NT2/D1 (cell line): ENCODE measurements around the gene RING1.

Experiments used
- DNase-seq: peaks from one replicate; pipeline ENCODE4 v3.0.0-alpha.2; 2011; ENCODE audit warnings: low read depth, low spot score
- H3K27me3 ChIP-seq: 2 replicates; pipeline ENCODE4 v1.6.0; 2011; ENCODE audit warnings: mild to moderate bottlenecking; ENCODE audit not compliant: insufficient read length, insufficient read depth
- H3K36me3 ChIP-seq: 2 replicates; pipeline ENCODE4 v1.6.1; 2011; ENCODE audit warnings: mild to moderate bottlenecking, low read length, mixed read lengths; ENCODE audit not compliant: insufficient read depth, insufficient read length
- H3K4me1 ChIP-seq: 2 replicates; pipeline ENCODE4 v1.5.1; 2011; ENCODE audit not compliant: insufficient read depth, insufficient read length
- H3K4me3 ChIP-seq: 2 replicates; pipeline ENCODE4 v1.5.1; 2011; ENCODE audit warnings: low read depth; ENCODE audit not compliant: insufficient read length
- H3K9ac ChIP-seq: 2 replicates; pipeline ENCODE4 v1.6.0; 2011; ENCODE audit warnings: low read depth; ENCODE audit not compliant: insufficient read length
- H3K9me3 ChIP-seq: 2 replicates; pipeline ENCODE4 v1.5.1; 2011; ENCODE audit warnings: mild to moderate bottlenecking, low read length; ENCODE audit not compliant: insufficient read depth
- SUZ12 ChIP-seq: IDR thresholded peaks from 2 replicates; pipeline ENCODE4 v1.6.1; 2011; ENCODE audit not compliant: insufficient read length, insufficient read depth; ENCODE audit errors: extremely low read depth
- YY1 ChIP-seq: IDR thresholded peaks from 2 replicates; pipeline ENCODE4 v1.6.1; 2011; ENCODE audit not compliant: insufficient read length, insufficient read depth
- ZNF274 ChIP-seq: IDR thresholded peaks from 2 replicates; pipeline ENCODE4 v1.6.1; 2011; ENCODE audit warnings: mild to moderate bottlenecking, low read depth, low read length

RING1 gene

GRCh38 chr6:33235221-33235634 is 26.9 kb downstream of the RING1 start:
- peaks cover 3% of the 10 kb centered on the region for H3K4me1 ChIP-seq
- H3K9me3 ChIP-seq, result no peaks in the 10 kb centered on the region
- no peak for DNase-seq
- H3K4me3 ChIP-seq, result no peak overlapping the region
- peaks cover 3% of the 10 kb centered on the region for H3K27me3 ChIP-seq
- H3K9ac ChIP-seq, result no peak overlapping the region
- no peaks in the 10 kb centered on the region for H3K36me3 ChIP-seq
- TF ChIP-seq ZNF274 (no peak), YY1 (no peak), SUZ12 (no peak)

GRCh38 chr6:33236328-33236727 is 28.0 kb downstream of the RING1 start:
- TF ChIP-seq ZNF274, result no peak
- no peak for TF ChIP-seq YY1
- TF ChIP-seq SUZ12, result no peak
- Histone ChIP-seq H3K27me3 (peaks cover 1% of the 10 kb centered on the region), H3K4me3 (no peak overlapping the region), H3K4me1 (peaks cover 3% of the 10 kb centered on the region), H3K9me3 (no peaks in the 10 kb centered on the region), H3K9ac (no peak overlapping the region), H3K36me3 (no peaks in the 10 kb centered on the region)
- DNase-seq, result no peak

DNA sequence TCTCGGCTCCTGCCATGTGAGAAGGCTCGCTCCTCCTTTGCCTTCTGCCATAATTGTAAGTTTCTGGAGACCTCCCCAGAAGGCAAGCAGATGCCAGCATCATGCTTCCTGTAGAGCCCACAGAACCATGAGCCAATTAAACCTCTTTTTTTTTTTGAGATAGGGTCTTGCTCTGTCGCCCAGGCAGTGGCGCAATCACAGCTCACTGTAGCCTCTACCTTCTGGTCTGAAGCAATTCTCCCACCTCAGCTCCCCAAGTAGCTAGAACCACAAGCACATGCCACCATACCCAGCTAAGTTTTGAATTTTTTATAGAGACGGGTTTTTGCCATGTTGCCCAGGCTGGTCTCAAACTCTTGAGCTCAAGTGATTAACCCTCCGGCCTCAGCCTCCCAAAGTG is 28.6 kb downstream of the RING1 start:
- Histone ChIP-seq H3K9me3 (no peaks in the 10 kb centered on the region), H3K4me1 (peaks cover 3% of the 10 kb centered on the region), H3K4me3 (no peak overlapping the region), H3K9ac (no peak overlapping the region), H3K27me3 (peaks cover 2% of the 10 kb centered on the region), H3K36me3 (no peaks in the 10 kb centered on the region)
- no peak for DNase-seq
- TF ChIP-seq SUZ12 (no peak), YY1 (no peak), ZNF274 (no peak)

GRCh38 chr6:33237741-33238140 is 29.4 kb downstream of the RING1 start:
- Histone ChIP-seq H3K4me1 (peaks cover 3% of the 10 kb centered on the region), H3K4me3 (no peak overlapping the region), H3K9ac (no peak overlapping the region), H3K27me3 (peaks cover 4% of the 10 kb centered on the region), H3K36me3 (no peaks in the 10 kb centered on the region), H3K9me3 (no peaks in the 10 kb centered on the region)
- TF ChIP-seq ZNF274 (no peak), YY1 (no peak), SUZ12 (no peak)
- no peak for DNase-seq

DNA sequence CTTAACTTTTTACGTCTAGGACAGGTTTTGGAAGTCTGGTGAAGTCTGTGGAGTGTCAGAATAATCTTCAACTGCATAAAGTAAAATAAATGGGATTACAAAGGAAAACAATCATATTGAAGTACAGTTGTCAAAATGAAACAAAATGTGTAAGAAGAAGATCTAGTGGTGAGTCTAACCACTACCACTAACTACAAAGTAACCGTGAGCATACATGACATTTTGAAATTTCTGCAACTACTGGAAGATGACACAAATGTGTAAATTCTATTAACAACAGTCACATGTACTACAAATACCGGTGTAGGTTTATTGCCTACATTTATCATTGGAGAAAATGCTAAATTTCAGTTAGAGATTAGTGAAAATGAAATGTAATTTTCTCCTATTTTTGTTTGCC is 33.7 kb downstream of the RING1 start:
- DNase-seq, result no peak
- no peaks in the 10 kb centered on the region for H3K36me3 ChIP-seq
- H3K9ac ChIP-seq, result no peak overlapping the region
- no peaks in the 10 kb centered on the region for H3K4me1 ChIP-seq
- TF ChIP-seq ZNF274, result no peak
- no peak for TF ChIP-seq SUZ12
- TF ChIP-seq YY1, result no peak
- H3K4me3 ChIP-seq, result no peak overlapping the region
- peaks cover 14% of the 10 kb centered on the region for H3K27me3 ChIP-seq
- no peaks in the 10 kb centered on the region for H3K9me3 ChIP-seq

- H3K27me3 ChIP-seq, result peaks cover 21% of the 10 kb centered on the region
These were observed 35.2 kb downstream of the RING1 start for GRCh38 chr6:33243476-33243875.

GRCh38 chr6:33247977-33248642 is 39.8 kb downstream of the RING1 start:
- H3K36me3 ChIP-seq, result peaks cover 16% of the 10 kb centered on the region
- H3K9me3 ChIP-seq, result no peaks in the 10 kb centered on the region
- DNase-seq, result peak; percentile 71
- peak overlapping the region; percentile 63 for H3K9ac ChIP-seq
- H3K27me3 ChIP-seq, result peaks cover 18% of the 10 kb centered on the region
- TF ChIP-seq YY1 (no peak), SUZ12 (no peak), ZNF274 (no peak)
- peaks cover 3% of the 10 kb centered on the region for H3K4me1 ChIP-seq
- peak overlapping the region; percentile 37 for H3K4me3 ChIP-seq

More at GRCh38 chr6:33243476-33243875, 35.2 kb downstream of the RING1 start:
- Histone ChIP-seq H3K36me3 (no peaks in the 10 kb centered on the region), H3K4me3 (no peak overlapping the region), H3K4me1 (no peaks in the 10 kb centered on the region), H3K9me3 (no peaks in the 10 kb centered on the region), H3K9ac (no peak overlapping the region)
- no peak for TF ChIP-seq ZNF274
- no peak for TF ChIP-seq SUZ12
- no peak for TF ChIP-seq YY1
- no peak for DNase-seq
